Measurements from ENCODE around the gene RUBCNL. TPM values are rescaled to one million over a fixed set of nuclear protein-coding genes. Genes with fewer than 3 reads are reported as not detected.

The RUBCNL gene
- total RNA-seq, 2 experiments from 2014 or later, result 0.36 to 0.69 TPM

DNA sequence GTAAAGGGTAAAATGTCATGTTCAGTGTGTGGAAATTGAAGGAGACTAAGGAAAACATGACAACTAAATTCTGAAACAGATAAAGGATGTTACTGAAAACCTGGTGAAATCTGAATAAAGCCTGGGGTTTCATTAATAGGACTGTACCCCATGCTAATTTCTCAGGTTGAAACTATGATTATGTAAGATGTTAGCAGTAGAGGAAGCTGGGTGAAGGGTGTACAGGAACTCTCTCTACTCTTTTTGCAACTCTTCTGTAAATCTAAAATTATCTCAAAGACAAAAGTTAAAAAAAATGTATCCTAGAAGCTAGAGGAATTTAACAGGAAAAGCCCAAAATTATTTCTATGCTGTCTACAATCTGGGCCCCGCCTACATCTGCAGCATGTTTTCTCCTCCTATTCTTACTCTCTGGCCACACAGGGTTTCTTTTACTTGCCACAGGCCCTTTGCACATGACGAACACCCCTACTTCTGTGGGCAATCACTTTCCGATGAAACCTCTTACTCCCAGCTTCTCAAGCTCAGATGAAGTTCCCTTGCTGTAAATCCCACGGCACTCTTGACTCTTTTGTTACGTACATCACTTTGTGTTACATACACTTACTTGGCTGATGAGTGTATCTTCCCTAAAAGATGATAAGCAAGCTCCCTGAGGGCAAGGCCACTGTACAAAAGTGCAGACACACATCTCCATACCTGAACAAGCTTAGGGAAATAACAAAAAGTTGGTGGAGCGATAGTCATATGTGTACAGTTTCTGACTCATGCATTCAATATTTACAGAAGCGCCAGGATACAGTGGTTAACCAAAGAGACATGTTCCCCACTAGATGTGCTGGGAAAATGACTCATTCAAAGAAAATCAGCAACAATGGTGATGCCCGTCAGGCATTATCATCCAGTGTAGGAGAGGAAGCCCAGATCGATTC is 32.6 kb downstream of the RUBCNL start:
- H3K9me3 ChIP-seq (ENCODE audit: control insufficient read depth in 1 of 2, insufficient read depth in 1 of 2, low read length in 2 of 2), result no peaks in the 10 kb centered on the region
- TF ChIP-seq, protein P1, sequence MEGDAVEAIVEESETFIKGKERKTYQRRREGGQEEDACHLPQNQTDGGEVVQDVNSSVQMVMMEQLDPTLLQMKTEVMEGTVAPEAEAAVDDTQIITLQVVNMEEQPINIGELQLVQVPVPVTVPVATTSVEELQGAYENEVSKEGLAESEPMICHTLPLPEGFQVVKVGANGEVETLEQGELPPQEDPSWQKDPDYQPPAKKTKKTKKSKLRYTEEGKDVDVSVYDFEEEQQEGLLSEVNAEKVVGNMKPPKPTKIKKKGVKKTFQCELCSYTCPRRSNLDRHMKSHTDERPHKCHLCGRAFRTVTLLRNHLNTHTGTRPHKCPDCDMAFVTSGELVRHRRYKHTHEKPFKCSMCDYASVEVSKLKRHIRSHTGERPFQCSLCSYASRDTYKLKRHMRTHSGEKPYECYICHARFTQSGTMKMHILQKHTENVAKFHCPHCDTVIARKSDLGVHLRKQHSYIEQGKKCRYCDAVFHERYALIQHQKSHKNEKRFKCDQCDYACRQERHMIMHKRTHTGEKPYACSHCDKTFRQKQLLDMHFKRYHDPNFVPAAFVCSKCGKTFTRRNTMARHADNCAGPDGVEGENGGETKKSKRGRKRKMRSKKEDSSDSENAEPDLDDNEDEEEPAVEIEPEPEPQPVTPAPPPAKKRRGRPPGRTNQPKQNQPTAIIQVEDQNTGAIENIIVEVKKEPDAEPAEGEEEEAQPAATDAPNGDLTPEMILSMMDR (IDR thresholded peaks at IDR 0.05), result no peak
- CTCF ChIA-PET, result no interaction called here
- Mint-ChIP-seq H3K4me3 (no peak overlapping the region), H3K27ac (no peak overlapping the region), H3K4me1 (ENCODE audit: low read depth) (no peaks in the 10 kb centered on the region), H3K9me3 (peaks cover 3% of the 10 kb centered on the region), H3K36me3 (ENCODE audit: low read depth) (no peaks in the 10 kb centered on the region), H3K27me3 (no peaks in the 10 kb centered on the region)
- POLR2A ChIA-PET, result no interaction called here
- H3K4me1 ChIP-seq (ENCODE audit: insufficient read depth, low read length), result no peaks in the 10 kb centered on the region
- no peak overlapping the region for H3K4me3 ChIP-seq (ENCODE audit: low read length)
- intact Hi-C loops (cut with DNase I, micrococcal nuclease), result no loop called here
- ATAC-seq (ENCODE audit: poor library complexity), result peak; percentile 71
- H3K27ac ChIP-seq (ENCODE audit: low read depth in 1 of 2, low read length in 2 of 2), result no peak overlapping the region
- peak in 3 of 14 experiments; percentile 32 to 66 (median 53) for DNase-seq
- H3K36me3 ChIP-seq (ENCODE audit: insufficient read depth, low read length), result no peaks in the 10 kb centered on the region
- no peaks in the 10 kb centered on the region for H3K27me3 ChIP-seq (ENCODE audit: control insufficient read depth in 1 of 2, insufficient read depth in 2 of 2, low read length in 2 of 2)

- H3K27me3 ChIP-seq (ENCODE audit: control insufficient read depth in 1 of 2, insufficient read depth in 2 of 2, low read length in 2 of 2), result no peaks in the 10 kb centered on the region
- no peaks in the 10 kb centered on the region for H3K9me3 ChIP-seq (ENCODE audit: control insufficient read depth in 1 of 2, insufficient read depth in 1 of 2, low read length in 2 of 2)
- Mint-ChIP-seq H3K27me3 (no peaks in the 10 kb centered on the region), H3K27ac (no peak overlapping the region), H3K9me3 (peaks cover 3% of the 10 kb centered on the region), H3K36me3 (ENCODE audit: low read depth) (no peaks in the 10 kb centered on the region), H3K4me3 (no peak overlapping the region), H3K4me1 (ENCODE audit: low read depth) (no peaks in the 10 kb centered on the region)
- ChIA-PET POLR2A (no interaction called here), CTCF (no interaction called here)
- intact Hi-C loops (cut with DNase I, micrococcal nuclease), result no loop called here
- ATAC-seq (ENCODE audit: poor library complexity), result no peak
- H3K27ac ChIP-seq (ENCODE audit: low read depth in 1 of 2, low read length in 2 of 2), result no peak overlapping the region
- TF ChIP-seq, protein P1 (IDR thresholded peaks at IDR 0.05), result no peak
- no peaks in the 10 kb centered on the region for H3K4me1 ChIP-seq (ENCODE audit: insufficient read depth, low read length)
- no peaks in the 10 kb centered on the region for H3K36me3 ChIP-seq (ENCODE audit: insufficient read depth, low read length)
- H3K4me3 ChIP-seq (ENCODE audit: low read length), result no peak overlapping the region
- peak in 2 of 14 experiments; percentile 44 to 55 for DNase-seq
Measured at GRCh38 chr13:46352805-46353204, 34.2 kb downstream of the RUBCNL start.

DNA sequence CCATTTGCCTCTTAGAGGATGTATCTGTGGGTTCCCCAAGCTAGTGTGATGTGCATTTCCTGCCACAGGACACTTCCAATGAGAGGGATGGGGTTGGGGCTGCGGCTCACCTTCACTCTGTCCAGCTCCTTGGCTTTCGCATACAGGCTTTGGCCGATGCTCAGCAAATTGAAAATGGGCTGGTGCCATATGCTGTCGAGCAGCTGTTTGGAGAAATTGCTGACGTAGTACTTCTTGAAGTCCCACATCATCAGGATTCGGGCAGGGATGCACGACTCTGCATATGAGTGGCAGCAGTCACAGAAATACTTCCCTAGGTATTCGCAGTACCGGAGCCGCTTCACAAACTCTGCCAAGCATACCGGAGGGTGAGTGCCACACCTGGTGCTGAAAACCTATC is 37.0 kb downstream of the RUBCNL start:
- no peaks in the 10 kb centered on the region for H3K27me3 ChIP-seq (ENCODE audit: control insufficient read depth in 1 of 2, insufficient read depth in 2 of 2, low read length in 2 of 2)
- H3K36me3 ChIP-seq (ENCODE audit: insufficient read depth, low read length), result no peaks in the 10 kb centered on the region
- POLR2A ChIA-PET, result no interaction called here
- CTCF ChIA-PET, result no interaction called here
- DNase-seq, result no peak
- H3K4me1 Mint-ChIP-seq (ENCODE audit: low read depth), result no peaks in the 10 kb centered on the region
- no peak overlapping the region for H3K27ac Mint-ChIP-seq
- H3K36me3 Mint-ChIP-seq (ENCODE audit: low read depth), result no peaks in the 10 kb centered on the region
- TF ChIP-seq, protein P1 (IDR thresholded peaks at IDR 0.05), result no peak
- no peaks in the 10 kb centered on the region for H3K4me1 ChIP-seq (ENCODE audit: insufficient read depth, low read length)
- no peaks in the 10 kb centered on the region for H3K9me3 ChIP-seq (ENCODE audit: control insufficient read depth in 1 of 2, insufficient read depth in 1 of 2, low read length in 2 of 2)
- H3K27ac ChIP-seq (ENCODE audit: low read depth in 1 of 2, low read length in 2 of 2), result no peak overlapping the region
- H3K4me3 Mint-ChIP-seq, result no peak overlapping the region
- peaks cover 3% of the 10 kb centered on the region for H3K9me3 Mint-ChIP-seq
- no peak for ATAC-seq (ENCODE audit: poor library complexity)
- no peak overlapping the region for H3K4me3 ChIP-seq (ENCODE audit: low read length)
- intact Hi-C loops (cut with DNase I, micrococcal nuclease), result no loop called here
- H3K27me3 Mint-ChIP-seq, result no peaks in the 10 kb centered on the region

Data from CD4-positive, alpha-beta T cell (primary cell).